H7 (cell line): ENCODE data around the gene PNMA8A. TPM values are rescaled to one million over a fixed set of nuclear protein-coding genes. Genes with fewer than 3 reads are reported as not detected.
A peak's percentile ranks its signal among the peaks of the same experiment; 100 is the strongest.

Source experiments
- DNase-seq: peaks from one replicate; pipeline ENCODE4 v3.0.0; 2012
- H3K27me3 ChIP-seq: 2 replicates; pipeline ENCODE4 v1.6.0; 2011; ENCODE audit warnings: mild to moderate bottlenecking, low read length; ENCODE audit not compliant: control insufficient read depth, insufficient read depth
- H3K36me3 ChIP-seq: replicated peaks from 2 replicates; pipeline ENCODE4 v1.5.1; 2011; ENCODE audit warnings: low read length; ENCODE audit not compliant: control insufficient read depth, insufficient read depth
- H3K4me3 ChIP-seq: 2 replicates; pipeline ENCODE4 v1.5.1; 2011; ENCODE audit warnings: low read depth, mild to moderate bottlenecking, control low read depth, low read length, moderate library complexity; ENCODE audit not compliant: insufficient read depth
- total RNA-seq: library from RNA; depleted of rRNA; stranded (reverse); fragments of >200 nt; shearing (Covaris generic); gene quantifications from 2 replicates; pipeline ENCODE4 v1.2.3, GENCODE V29; 2014

The PNMA8A gene
- total RNA-seq, 1 experiment from 2014 or later = 17.4 TPM

DNA sequence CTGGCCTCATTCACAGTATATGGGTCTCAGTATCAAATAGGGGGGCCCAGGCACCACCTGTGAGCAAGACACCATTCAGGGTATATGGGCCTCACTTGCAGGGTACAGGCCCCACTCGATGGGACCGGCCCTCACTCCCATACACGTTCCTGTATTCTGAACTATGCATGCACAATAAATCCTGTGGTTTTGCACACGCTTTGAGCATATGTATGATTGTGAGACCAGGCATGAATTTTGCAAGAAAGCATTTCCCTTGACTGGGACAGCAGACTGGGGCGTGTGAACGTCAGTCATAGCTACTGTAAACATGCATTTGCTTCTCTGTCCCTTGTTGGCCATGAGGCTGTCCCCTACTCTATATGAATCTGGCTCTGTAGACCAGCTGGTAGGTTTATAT lies 24.9 kb upstream of the PNMA8A start:
- DNase-seq = no peak
- Histone ChIP-seq H3K4me3 (no peak overlapping the region), H3K36me3 (no peaks in the 10 kb centered on the region), H3K27me3 (peaks cover 39% of the 10 kb centered on the region)

DNA sequence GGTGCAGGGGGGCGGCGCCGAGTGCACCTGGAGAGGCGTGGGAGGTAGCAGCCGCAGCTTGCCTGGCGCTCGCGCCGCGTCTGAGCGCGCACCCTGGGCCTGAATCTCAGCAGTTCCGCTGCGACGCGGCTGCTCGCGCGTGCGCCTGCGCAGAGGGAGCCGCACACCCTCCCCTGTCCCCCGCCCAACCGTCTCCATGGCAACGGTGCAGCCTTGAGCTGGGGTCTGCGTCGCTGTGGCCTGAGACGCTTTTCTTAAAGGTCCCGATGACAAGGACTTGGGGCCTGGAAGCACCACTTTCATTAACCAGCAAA lies 24.4 kb upstream of the PNMA8A start, which contains the start of gene PNMA8B:
Gene PNMA8B, minus strand, starts transcription at position 82 of the 314 bp plus-strand sequence. CDS start 402 bp downstream, outside the sequence.
- Histone ChIP-seq H3K36me3 (no peaks in the 10 kb centered on the region), H3K27me3 (peaks cover 43% of the 10 kb centered on the region), H3K4me3 (peak within 1 kb of the TSS; percentile 50)
- DNase-seq = peak; percentile 99

DNA sequence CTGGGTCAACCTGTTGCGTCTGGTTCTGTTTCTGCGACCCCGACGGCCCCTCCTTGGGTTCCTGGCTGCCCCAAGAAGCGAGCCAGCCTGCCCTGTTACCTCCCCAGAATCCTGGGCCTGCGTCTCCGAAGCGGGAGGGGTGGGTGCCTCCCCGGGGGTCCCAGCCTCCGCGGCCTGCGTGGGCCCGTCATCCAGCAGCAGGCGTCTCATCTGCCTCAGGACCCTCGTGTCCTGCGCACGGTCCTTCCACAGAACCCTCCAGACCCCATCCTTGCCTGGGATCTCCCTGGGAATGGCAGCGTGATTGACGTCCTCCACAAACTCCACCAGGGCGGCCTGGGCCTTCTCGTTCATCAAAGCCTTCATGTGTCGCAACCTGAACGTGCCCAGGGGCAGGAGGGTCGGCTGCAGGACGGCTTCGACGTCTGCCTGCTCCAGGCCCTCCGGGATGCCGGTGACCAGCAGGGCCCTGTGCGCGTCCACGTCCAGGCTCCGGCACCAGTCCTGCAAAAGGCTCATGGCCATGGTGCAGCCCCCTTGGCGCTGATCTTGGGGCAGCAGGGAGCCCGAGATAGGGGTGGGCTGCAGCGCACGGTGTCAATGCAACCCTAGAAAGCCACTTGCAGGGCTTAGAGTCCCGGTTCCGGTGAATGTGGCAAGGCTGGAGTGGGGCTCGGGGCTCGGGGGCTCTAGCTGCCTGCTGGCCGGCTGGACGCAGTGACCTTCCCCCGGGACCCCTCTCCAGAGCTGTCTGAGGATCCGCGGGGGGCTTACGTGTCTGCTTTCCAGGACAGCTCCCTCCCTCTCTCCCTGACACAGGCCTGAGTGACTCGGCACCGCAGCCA lies 23.8 kb upstream of the PNMA8A start:
- peaks cover 46% of the 10 kb centered on the region for H3K27me3 ChIP-seq
- H3K36me3 ChIP-seq = no peaks in the 10 kb centered on the region
- DNase-seq = peak; percentile 67
- H3K4me3 ChIP-seq = peak overlapping the region; percentile 50

- Histone ChIP-seq H3K27me3 (peaks cover 54% of the 10 kb centered on the region), H3K36me3 (no peaks in the 10 kb centered on the region), H3K4me3 (peak overlapping the region; percentile 42; the same call in 1 of the 2 replicates)
- DNase-seq = peak; percentile 57
Observed at GRCh38 chr19:46494146-46494940, 23.0 kb upstream of the PNMA8A start.

DNA sequence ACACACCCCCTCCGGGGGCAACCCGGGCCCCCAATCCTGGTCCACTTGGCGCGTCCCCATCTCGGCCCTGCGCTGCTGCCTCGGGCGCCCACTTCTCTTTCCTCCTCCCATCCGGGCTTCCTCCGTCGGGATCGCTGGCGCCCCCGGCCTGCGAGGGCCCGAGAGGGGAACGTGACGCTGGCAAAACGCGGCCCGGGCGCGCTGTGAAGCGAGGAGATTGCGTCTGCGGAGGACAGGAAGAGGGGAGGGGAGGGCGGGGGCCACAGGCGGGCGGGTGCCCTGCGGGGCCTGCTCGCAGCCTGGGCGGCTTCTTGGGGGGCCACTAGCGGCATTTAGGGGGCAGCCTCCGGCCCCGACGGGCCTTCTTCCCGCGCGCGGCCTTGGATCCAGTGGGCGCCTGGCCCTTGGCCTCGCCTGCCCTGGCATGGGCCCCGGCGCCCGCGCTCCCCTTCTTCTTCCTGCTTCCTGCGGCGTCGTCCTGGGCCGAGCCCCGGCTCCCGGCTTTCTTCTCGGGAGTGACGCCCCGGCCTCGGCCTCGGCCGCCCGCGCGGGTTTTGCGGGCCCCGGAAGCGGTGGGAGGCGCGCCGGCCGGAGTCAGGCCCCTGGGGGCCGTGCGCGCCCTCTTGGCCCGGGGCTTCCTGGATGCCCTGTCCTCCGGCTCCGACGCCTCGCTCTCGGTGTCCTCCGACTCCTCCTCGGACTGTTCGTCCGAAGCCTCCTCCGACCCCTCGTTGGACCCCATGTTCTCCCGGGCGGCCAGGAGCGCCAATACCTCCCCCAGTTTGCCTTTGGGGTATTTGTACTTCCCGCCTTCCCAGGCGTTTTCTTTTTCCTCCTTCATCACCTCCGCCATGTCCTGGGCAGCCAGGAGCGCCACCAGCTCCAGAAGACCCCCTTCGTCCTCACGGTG lies 22.1 kb upstream of the PNMA8A start:
- H3K36me3 ChIP-seq = no peaks in the 10 kb centered on the region
- DNase-seq = peak; percentile 88
- H3K27me3 ChIP-seq = peaks cover 62% of the 10 kb centered on the region
- peak overlapping the region; percentile 42 for H3K4me3 ChIP-seq

DNA sequence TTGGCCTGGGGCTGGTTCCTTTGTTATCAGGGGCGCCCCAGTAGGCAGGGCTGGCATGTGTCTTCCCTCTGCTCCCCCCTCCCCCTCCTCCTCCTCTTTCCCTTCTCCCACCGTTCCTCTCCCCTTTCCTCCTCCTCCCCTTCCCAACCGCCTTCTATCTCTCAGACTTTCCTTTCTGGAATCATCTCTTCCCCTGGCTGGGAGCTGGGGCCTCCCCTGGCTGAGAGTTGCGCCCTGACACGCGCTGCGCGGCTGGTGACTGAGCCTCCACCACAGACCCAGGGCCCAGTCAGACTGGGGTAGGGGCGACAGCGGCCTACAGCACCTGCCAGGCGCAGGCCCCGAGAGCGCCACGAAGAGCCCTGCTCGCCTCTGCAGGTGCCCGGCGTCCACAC lies 21.5 kb upstream of the PNMA8A start:
- peak overlapping the region; percentile 42 for H3K4me3 ChIP-seq
- no peaks in the 10 kb centered on the region for H3K36me3 ChIP-seq
- H3K27me3 ChIP-seq = peaks cover 67% of the 10 kb centered on the region
- peak; percentile 83 for DNase-seq

DNA sequence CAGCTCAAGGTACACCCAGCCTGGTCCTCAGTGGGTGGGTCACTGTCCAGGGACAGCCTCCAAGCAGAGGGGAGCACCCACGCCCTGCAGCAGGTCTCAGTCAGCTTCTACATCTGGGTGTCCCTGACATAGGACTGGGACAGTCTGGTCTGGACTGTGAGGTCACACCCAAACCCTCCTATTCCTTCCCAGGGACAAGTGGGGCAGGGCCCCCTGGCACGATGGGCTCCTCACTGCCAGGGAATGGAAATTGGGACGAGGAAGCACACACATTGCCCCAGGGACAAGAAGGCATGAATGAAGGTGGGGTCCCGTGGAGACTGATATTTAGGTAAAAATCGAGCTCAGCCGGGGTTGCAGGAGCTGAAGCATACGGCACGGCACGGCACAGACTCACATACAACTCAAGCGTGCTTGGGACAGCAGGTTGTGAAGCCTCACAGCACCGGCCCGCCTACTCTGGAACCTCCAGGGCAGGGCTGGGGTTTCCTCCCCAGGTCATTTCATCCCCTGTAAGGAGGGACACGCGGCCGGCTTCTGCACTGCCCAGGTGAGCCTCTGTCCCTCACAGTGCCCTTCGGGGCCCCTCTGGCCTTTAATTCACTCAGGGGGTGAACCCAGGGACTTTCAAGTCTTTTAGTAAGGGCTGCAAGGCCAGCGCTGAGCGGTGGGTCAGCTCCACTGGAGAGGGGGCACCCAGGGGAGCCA lies 20.8 kb upstream of the PNMA8A start:
- Histone ChIP-seq H3K36me3 (no peaks in the 10 kb centered on the region), H3K27me3 (peaks cover 73% of the 10 kb centered on the region), H3K4me3 (no peak overlapping the region)
- peak; percentile 62 for DNase-seq

DNA sequence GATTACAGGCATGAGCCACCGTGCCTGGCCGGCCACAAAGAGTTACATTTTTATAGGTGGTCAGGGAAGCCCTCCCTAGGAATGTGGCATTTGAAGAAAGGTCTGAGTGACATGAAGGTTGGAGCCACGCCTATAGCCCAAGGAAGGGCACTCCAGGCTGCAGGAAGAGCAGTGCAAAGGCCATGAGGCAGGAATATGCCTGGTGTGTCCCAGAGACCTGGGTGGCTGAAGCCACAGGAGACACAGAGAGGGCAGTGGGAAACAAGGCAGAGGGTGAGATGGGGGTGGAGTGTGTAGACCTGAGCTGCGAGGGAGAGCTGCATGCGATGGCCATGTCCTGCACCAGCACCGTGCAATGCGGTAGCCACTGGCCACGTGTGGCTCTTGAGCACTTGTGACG lies 19.4 kb upstream of the PNMA8A start:
- H3K27me3 ChIP-seq = peaks cover 73% of the 10 kb centered on the region
- H3K4me3 ChIP-seq = no peak overlapping the region
- no peaks in the 10 kb centered on the region for H3K36me3 ChIP-seq
- DNase-seq = peak; percentile 19

DNA sequence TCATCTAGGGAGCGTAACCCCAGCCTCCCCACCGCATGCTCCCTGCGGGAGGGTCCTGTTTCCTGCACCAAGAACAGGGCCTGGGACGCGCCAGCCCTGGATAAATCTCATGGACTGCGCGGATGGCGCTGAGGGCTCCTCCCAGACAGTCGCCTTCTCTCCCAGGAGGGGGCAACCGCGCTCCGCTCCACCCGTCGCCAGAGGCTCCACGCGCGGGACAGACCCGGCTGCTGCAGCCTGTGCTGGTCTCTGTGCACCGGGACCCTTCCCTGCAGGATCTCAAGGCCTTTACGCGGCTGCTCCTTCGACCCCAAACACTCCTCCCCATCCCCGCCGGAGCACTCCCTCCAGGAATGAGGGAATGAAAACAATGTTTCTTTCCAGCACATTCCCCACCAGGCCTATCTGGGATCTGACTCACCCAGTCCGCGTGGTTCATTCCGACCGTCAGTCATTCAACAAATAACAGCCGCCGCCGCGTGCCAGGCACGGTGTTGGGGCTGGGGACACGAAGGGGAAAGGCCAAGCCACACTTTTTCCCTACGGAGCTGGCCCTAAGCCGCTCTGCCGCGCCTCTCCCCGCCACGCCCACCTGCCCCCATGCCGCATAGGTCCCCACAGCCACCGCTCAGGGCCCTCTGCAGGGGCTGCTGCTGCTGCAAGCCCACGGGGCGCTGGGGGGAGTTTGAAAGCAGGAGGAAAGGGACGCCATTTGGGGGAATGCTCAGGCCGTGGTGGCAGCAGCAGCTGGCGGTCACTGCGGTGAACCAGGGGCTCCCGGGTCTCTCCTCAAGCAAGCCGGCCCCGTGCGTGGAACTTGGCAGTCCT lies 18.3 kb upstream of the PNMA8A start:
- peak; percentile 85 for DNase-seq
- H3K4me3 ChIP-seq = peak overlapping the region; percentile 45
- H3K27me3 ChIP-seq = peaks cover 66% of the 10 kb centered on the region
- H3K36me3 ChIP-seq = no peaks in the 10 kb centered on the region

DNA sequence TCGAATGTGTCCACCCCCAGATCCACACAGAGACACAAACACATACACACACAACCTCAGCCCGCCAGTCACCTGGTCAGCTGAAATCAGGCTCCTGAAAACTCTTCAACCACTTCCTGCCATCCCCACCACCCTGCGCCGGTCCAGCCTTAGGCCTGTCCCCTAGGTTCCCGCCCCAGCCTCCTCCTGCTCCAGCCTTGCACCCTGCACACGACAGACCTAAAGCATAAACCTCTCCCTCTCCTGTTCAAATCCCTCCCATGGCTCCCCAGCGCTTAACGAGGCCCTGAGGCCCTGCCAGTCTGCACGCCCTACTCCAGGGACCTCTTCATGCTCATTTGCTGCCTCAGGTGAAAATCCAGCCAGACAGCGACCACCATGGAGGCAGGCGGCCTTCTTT lies 17.2 kb upstream of the PNMA8A start:
- peak; percentile 56 for DNase-seq
- Histone ChIP-seq H3K4me3 (no peak overlapping the region), H3K27me3 (peaks cover 55% of the 10 kb centered on the region)

DNA sequence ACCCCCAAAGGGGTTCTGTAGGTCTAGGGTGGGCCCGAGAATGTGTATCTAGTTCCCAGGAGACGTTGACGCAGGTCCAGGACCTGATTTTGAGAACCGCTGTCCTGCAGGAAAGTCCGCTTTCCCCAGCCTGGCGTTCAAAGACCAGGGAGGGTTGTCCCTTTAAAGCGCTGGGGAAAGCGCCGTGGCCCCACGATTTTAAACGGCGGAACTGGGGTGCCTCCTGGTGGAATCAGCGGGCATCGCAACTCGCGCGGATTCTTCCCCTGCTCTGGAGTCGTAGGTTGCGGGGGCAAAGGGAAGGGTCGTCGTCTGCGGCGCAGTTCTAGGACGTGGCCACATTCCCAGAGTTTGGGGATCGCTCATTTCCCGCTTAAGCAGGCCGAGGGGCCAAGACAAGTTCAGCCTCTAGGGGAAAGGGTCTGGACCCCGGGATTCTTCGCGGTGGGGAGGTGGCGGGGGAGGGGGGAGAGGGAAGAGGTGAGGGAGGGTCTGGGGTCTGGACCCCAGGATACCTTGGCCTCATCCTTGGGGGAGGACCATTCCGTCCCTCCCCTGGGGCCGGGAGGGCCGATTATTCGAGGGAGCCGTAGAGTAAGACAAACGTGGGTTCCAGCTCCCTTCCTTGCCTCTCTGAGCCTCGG lies 16.6 kb upstream of the PNMA8A start:
- H3K4me3 ChIP-seq = peak overlapping the region; percentile 29
- H3K36me3 ChIP-seq = no peaks in the 10 kb centered on the region
- DNase-seq = peak; percentile 92
- H3K27me3 ChIP-seq = peaks cover 50% of the 10 kb centered on the region

More for the DNA sequence above, 17.2 kb upstream of the PNMA8A start:
- H3K36me3 ChIP-seq = no peaks in the 10 kb centered on the region

DNA sequence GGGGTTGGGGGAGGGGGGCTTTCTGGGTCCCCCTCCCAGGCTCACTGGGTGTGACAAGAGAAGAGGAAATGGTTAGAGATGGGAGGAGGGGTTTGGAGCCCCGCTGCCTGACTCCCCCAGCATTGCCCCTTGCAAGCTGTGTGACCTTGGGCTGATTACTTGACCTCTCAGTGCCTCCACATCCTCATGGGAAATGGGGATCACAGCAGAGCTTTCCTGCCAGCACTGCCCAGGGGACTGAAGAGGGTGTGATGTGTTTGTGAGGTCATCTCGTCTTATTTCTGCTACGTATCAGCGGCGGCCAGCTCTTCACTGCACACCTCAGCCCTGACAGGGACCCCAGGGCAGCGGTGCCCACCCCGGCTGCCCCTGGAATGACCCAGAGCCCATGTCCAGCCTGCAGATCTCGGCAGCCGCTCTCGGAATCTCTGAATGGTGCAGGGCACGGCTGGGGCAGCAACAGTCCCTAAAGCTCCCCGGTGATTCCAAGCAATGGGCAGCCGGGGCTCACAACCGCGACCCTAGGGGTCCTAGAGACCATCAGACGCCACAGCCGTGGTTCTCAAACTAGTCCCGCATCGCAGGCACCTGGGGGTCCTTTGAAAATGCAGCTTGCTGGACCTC lies 15.9 kb upstream of the PNMA8A start:
- DNase-seq = no peak
- H3K27me3 ChIP-seq = peaks cover 43% of the 10 kb centered on the region
- H3K4me3 ChIP-seq = peak overlapping the region; percentile 29
- no peaks in the 10 kb centered on the region for H3K36me3 ChIP-seq
